DMS79 (cell line): ENCODE results near the gene HDAC4.

Source experiments
- DNase-seq: peaks from one replicate; lab custom pipeline; 2025; lab: John Stamatoyannopoulos, UW

Gene HDAC4

DNA sequence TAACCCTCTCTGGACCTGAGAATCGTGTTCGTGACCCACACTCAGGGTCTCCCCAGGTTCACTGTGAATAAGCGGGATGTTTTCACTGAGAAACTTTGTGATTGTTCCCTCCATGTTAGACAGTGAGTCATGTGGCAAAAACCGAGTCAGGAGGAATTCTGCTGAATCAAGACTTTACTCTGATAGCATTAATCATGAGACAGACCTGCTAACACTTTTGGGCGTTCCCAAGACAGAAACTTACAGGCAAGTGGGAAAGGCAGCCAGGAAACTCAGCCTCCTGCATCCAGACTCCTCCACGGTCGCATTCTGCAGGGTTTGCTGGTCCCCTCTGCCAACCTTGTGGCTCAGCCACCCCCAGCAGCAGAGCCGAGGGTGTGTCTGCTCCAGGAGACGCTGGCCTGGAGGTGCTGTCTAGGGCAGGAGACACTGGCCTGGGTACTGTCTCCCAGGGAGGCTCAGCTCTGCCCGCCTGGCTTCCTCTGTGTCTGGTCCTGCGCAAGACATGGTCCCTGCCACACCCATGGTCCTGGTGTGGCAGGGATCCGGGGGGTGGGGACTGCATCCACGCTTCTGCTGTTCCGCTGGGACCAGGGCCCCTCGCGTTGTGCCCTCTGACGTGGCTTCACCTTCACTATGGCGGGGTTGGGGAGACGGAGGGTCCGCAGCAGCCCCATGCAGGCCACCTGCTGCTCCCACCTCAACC lies 375.6 kb downstream of the HDAC4 start:
- no peak for DNase-seq

GRCh38 chr2:239024226-239024625 lies 376.6 kb downstream of the HDAC4 start:
- DNase-seq = no peak

GRCh38 chr2:239022437-239023260 lies 378.2 kb downstream of the HDAC4 start:
- DNase-seq = no peak

DNA sequence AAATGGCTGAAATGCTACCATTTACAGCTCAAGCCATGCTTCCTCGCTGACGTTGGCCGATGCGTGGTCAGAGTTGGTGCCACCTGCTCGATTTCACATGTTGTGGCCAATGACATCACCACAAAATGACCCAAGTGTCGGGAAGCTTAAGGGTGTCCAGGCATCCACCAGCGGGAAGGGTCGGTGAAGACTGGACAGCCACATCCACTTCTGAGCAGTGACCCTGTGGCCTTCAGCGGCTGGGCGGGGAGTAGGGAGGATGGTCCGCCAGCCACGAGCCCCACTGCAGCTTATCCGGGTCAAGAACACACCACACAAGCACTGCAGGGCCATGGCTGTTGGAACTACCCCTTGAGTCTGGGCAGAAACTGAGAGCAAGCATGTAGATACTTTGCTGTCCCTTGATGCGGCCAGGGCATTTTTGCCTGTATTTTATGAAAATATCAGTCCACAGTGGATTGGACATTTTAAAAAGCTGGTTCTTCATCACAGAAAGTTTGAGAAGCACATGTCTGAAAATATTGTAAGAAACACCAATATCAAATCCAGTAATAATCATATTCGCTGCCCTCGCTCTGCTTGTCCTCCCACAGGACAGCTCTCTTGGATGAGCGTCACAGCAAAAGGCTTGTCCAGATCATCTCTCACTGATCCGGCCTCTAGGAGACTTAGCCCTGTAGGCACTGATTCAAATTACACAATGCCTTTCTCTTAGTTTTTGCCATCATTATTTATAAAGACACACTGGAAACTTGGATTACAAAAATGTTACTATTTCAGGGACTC lies 379.0 kb downstream of the HDAC4 start:
- no peak for DNase-seq

DNA sequence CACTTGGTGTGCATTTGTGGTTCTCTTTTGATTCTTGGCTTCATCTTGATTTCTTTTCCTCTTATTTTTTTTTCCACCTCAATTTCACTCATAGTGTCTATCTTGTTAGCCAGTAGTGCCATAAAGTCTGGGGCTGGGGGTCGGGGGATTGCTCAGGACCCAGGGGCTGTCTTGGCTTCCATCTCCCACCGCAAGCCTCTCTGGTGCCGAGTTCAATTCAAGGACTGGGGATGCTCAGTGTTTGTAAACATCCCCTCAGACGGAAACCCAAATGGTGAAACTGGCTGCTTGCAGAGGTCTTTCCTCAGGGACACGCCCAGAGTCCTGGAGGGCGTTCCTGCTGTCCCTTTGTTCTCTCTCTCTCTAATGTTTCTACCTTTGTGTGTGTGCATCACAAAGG lies 379.6 kb downstream of the HDAC4 start:
- DNase-seq = no peak

DNA sequence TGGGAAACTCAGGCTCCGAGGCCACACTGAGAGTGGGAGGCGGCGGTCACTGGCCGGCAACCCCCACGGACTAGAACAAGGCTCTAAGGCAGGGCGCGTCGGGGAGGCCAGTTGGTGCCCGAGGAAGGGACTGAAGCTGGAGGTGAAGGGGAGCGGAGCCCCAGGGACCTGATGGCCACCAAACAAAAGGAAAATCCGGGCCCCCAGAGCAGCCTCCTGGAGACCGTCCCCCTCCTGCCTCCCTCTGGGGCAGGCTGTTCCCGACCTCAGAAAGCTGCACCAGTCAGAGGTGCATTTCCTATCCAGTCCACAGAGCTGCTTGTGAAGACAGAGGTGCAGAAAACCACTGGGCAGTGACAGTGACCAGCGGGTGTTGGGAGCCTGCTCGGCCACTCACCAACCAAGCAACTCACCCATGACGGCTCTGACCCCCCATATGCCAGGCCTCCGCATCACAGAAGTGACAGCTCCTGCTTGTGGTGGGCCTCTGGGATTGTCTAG lies 380.2 kb downstream of the HDAC4 start:
- DNase-seq = no peak

GRCh38 chr2:239019183-239019581 lies 381.6 kb downstream of the HDAC4 start:
- DNase-seq = no peak

- no peak for DNase-seq
These were observed 382.3 kb downstream of the HDAC4 start for GRCh38 chr2:239018271-239019182.

DNA sequence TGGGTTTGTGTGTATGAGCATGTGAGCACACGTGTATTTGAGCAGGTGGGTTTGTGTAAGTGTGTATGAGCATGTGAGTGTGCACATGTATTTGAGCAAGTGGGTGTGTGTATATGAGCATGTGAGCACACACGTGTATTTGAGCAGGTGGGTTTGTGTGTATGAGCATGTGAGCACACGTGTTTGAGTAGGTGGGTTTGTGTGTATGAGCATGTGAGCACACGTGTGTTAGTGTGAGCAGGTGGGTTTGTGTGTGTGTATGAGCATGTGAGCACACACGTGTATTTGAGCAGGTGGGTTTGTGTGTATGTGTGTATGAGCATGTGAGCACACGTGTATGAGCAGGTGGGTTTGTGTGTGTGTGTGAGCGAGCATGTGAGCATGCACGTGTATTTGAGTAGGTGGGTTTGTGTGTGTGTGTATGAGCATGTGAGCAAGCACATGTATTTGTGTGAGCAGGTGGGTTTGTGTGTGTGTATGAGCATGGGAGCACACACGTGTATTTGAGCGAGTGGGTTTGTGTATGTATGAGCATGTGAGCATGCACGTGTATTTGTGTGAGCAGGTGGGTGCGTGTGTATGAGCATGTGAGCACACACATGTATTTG lies 383.2 kb downstream of the HDAC4 start:
- no peak for DNase-seq

- no peak for DNase-seq
These were observed 384.7 kb downstream of the HDAC4 start for GRCh38 chr2:239015901-239016675.

DNA sequence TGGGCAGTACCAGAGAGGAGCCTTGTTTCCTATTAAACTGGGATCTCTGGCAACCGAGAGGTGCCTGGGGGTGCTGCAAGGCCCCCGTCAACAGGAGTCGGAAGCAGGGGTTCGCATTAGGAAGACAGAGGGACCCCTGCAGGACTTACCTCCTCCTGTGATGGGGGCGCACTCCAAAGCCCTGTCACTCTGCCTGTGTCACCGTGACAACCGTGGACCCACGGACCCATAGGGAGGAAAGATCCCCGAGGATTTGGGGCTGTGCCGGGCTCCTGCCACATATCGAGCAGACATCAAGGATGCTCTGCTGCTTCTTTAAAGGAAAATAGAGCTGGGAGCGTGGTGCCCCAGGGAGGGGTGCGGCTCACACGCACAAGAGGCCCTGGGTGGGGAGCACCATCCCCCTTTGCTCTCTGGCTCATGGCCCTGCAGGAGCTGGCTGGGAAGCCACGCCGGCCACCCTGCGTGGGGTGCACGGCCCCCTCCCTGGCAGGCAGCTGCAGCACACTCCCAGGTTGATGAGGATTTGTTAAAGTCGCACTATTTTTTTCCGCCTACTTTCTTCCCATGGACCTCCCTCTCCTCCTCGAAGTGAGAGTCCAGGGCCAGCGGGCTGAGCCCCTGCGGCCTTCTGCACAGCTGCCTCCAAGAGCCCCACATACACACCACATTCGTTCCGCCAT lies 385.5 kb downstream of the HDAC4 start:
- DNase-seq = no peak

DNA sequence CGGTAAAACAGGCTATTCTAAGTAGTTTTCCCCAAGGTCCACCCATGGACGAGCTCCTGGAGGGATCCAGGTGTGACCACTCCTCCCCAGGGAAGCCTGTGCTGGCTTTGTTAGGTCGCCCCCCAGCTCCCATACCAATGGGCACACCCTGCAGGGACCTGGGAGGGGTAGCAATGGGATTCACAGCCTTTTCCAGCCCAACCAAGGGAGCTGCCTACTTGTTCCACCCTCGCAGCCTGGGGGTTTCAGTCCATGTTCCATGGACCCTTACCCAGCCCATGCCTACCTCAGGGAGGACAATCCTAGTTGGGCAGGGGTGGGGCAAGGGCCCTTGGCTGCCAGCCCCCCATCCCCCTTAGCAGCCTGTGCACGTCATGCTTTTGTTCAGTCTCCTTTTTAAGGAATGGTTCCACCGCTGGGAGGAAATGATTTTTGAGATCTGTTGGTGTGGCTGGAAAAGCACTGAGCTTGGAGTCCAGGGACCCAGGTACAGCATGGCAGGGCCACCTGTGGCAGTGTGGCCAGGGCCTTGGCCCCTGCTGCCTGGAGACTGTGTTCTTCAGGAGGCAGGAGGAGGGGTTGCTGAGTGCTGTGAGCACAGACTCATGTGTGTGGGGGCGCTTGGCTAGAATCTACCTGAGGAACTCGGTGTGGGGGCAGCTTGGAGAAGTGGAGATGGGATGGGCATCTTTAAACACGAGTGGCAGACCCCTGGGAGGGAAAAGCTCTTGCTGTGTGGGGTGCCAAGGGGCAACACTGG lies 386.2 kb downstream of the HDAC4 start:
- no peak for DNase-seq

DNA sequence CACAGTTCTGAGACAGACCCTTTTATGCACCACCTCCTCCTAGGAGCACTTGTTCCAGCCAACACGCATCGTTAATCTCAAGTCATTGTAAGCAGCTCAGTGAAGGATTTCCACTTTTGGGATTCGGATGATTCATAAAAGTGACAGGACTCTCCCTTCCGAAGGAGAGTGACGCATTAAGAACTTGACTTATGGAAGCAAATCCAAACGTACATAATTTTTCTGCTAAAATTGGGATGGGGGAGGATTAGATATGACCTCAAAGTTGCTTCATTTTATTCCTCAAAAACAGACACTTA lies 387.2 kb downstream of the HDAC4 start:
- DNase-seq = peak; percentile 73

- no peak for DNase-seq
These were observed 387.7 kb downstream of the HDAC4 start for GRCh38 chr2:239012936-239013677.

DNA sequence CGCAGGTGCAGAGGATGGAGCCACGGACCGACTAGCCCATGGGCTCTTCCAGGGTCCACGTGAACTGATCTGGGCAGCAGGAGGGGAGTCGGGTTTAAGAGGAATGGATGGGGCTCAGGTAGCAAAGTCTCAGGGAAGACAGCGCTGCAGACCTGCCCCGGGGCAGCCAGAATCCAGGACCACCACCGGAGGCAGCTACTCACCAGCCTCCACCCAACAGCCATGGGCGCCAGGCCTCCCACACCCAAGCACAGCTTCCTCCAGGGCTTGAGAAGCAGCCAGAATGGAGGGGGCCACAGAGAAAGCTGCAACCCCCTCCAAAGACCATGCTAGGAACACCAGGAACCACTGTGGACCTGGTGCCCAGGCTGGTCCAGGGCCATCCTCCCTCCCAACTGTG lies 388.6 kb downstream of the HDAC4 start:
- DNase-seq = no peak

DNA sequence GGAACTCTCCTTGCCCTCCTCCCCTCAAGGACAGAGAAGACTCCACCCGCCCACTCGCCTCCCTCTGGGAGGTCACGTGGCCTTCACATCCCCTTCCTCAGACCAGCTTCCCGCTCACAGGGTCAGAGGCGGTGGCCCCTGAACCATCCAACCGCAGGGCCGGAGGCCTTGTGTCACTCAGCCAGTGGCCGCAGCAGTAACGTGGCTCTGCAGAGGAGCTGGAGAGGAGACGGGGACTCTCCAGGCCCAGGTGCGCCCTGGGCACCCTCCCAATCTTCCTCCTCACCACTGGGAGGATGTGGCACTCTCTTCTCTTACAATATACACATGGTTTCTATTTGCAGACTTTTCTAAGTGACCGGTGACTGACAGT lies 391.2 kb downstream of the HDAC4 start:
- DNase-seq = no peak

- DNase-seq = no peak
These were observed 391.9 kb downstream of the HDAC4 start for GRCh38 chr2:239008677-239009588.
